NCI-H510A treated with DMSO at 0.1 percent for 48 hours (cell line): ENCODE data around the gene NEB.

ENCODE experiments used
- DNase-seq: peaks from one replicate; lab custom pipeline; 2025; lab: John Stamatoyannopoulos, UW

Gene NEB

DNA sequence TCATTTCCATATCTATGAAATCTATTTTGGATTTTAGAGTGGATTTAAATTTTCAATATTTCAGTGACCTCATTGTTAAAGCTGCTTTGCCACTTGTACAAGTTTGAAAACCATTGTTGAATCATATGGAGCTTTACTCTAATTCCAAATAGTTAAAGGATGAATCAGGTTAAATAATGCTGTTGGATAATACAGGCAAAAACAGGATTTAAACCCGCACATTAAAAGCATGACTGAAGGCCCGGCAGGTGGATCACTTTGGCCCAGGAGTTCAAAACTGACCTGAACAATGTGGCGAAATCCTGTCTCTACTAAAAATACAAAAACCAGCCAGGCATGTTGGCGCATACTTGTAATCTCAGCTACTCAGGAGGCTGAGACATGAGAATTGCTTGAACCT, 256.3 kb downstream of the NEB start:
- DNase-seq = no peak

DNA sequence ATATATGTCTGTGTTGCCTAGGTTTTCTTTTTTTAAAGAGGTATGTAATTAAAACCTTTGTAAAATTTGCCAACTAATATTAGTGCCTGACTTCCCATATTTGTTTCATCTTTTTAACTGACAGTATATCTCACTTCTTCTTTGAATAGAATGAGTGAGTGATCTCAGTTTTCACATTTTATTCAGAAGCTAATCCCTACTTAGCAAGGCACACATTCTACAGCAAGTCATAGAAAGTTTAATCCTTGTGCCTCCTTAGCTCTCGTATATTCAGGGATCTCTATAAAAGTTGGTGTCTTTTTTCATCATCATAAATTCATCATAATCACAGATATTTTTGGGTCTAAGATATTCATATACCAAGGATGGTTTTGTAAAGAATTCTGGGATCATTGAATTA, 258.0 kb downstream of the NEB start:
- DNase-seq = no peak

- DNase-seq = no peak
Measured at GRCh38 chr2:151475071-151475470, 259.2 kb downstream of the NEB start.

GRCh38 chr2:151472966-151473365, 261.3 kb downstream of the NEB start:
- no peak for DNase-seq

DNA sequence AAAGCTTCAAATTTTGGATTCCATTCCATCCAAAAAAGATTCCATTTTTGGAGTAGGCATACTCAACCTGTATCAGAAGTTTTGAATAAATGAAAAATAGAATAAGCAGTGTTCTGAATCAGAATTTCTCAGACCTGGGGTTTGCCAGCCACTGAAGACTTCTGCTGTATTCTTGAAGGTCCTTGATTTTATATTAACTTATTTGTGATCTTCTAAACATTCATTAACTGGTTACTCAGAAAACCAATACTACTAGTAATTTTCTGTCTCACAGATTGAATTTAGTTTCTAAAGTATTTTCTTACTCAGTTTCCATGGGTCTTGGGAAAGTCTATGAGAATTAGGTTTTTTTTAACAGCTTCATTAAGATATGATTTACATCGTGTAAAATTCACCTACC, 263.7 kb downstream of the NEB start:
- no peak for DNase-seq

GRCh38 chr2:151465771-151466170, 268.5 kb downstream of the NEB start:
- DNase-seq = no peak

DNA sequence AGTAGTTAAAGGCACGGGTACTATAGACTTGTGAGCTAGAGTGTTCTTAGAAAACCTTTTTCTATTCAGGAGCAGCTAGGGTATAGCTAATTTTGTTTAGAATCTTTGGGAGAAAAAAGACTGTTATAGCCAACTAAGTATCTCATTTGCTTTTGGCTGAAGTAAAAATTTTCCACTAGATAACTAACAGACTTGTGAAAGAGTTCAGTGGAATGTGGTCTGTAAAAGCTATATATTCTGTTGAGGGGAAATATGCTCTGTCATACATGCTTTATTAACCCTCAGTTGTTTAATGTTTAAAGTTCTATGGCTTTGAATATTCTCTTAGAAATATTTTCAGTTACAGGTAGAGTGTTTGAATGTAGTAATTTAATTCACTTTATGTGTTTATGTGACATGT, 274.9 kb downstream of the NEB start:
- no peak for DNase-seq

DNA sequence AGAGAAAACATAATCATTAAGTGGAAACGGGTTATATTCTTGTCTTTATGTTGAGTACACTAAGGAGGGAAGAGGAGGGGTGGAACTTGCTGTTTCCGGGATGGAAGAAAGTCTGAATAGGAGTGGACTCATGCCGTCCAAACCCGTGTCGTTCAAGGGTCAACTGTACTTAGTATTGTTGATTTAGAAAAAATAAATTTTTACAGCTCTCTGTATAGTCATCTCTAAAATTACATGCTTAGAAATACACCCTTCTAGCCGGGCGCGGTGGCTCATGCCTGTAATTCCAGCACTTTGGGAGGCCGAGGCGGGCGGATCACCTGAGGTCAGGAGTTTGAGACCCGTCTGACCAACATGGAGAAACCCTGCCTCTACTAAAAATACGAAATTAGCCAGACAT, 295.1 kb downstream of the NEB start:
- DNase-seq = no peak

GRCh38 chr2:151438506-151438905, 295.8 kb downstream of the NEB start:
- DNase-seq = no peak

- no peak for DNase-seq
Measured at GRCh38 chr2:151437630-151438029, 296.6 kb downstream of the NEB start.
